NCI-H748 (cell line): ENCODE data around the gene SOAT2.
A peak's percentile ranks its signal among the peaks of the same experiment; 100 is the strongest.
"Not testable (repeated sequence)": the region's sequence is repeated elsewhere in the genome, so short reads cannot be mapped to it uniquely, and the experiment has no call there.

Experiments
- DNase-seq: peaks from one replicate; lab custom pipeline; 2025; ENCODE audit not compliant: unreplicated experiment; lab: John Stamatoyannopoulos, UW

The SOAT2 gene

DNA sequence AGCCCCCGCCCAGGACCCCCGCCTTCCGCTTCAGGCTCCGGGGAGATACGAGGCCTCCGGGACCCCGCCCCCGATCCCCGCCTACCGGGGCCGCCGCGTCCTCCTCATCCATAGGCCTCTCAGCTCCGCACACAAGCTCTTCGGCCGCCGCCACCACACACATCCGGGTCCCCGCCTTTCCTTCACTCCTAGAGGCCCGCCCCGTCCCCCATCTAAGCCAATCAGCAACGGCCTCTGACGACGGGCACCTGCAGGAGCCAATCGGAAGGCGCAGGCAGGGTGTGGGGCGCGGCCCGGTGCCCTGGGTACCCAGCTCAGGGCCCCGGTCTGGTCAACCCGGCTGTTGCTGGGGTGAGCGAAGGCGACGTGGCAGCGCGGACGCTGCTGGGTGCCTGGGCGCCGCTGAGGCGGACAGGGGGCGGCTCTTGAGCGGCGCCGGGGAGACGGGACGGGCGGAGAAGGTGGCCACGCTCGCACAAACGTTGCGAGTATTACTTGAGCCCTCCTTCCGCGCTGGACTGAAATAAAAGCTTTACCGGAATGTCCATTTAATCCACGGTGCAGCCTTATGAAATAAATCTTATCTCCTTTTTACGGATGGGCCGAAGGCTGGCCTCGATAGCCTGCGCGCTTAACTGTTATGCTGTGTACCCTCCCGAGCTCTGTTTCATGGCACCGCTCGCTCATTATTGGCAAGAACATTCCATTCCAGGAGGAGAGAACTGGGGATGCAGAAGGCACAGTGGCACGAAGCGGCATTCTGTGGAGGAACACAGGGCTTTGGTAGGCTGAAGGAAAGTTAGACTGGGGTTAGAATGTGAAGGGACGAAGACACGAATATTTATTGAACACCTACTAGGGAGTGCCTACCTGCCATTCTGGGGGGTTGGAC lies 23.8 kb upstream of the SOAT2 start, which contains the start of gene SPRYD3:
TSS of gene SPRYD3 (minus strand) at position 165 of the 892 bp plus-strand sequence. CDS start at position 108, 57 bp downstream.
- peak; percentile 96 for DNase-seq

DNA sequence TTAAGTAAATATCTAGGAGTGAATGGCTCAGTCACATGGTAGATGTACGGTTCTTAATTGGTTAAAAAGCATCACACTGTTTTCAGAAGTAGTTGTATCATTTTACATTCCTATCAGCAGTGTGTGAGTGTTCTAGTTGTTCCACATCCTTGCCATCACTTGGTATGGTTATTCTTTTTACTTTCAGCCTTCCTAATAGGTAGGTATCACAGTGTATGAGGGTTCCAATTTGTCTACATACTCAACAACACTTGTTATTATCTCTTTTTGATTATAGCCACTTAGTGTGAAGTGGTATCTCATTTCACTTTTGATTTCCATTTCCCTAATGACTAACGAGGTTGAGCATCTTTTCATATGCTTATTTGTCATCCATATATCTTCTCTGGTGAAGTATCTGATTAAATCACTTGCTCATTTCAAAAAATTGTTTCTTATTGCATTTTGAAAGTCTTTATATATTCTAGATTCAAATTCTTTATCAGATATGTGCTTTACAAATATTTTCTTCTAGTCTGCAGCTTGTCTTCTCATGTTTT lies 20.6 kb upstream of the SOAT2 start:
- DNase-seq: peak; percentile 16

DNA sequence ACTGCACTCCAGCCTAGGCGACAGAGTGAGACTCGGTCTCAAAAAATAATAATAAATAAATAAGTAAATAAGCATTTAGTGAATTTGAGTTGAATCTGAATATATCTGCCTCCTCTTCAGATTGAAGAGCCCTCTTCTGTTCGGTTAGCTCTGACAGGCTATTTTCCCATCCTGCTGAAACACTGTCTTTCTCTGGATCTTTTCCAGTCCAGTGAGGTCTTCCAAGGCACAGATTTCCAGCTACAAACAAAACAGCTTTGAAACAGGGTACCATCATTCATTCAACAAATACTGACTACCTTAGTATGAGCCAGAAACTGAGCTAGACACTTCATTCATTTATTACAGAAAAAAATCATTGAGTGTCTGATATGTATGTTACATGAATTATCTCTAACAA lies 16.9 kb upstream of the SOAT2 start:
- DNase-seq: no peak

DNA sequence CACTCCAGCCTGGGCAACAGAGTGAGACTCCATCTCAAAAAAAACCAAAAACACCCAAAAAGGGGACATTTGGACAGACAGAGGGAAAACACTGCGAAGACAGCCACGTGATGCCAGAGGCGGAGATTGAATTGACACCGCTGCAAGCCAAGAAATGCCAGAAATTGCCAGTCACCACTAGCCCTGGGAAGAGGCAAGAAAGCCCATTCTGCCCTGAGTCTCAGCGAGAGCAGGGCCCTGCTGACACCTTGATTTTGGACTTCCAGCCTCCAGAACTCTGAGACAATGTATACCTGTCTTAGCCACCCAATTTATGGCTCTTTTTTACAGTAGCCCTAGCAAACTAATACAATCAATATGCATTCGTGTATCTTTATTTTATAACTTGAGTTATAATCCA lies 13.2 kb upstream of the SOAT2 start:
- no peak for DNase-seq

DNA sequence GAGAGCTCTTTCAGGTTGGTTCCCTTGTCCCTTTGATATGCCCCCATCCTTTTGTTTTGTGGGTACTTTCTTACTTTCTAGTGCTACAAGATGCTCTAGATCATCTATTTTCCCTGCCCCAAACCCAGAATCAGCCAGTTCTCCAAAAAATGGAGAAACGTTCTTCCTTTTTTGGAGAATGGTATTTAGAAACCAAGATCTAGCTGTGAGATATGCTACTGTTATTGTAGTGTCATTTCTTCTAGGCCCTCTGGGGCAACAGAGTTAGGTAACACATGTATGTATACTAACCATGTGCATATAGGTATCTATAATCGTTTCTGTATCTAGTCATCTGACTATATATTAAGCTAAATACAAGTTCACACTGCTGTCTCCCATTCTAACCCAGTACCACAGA lies 12.7 kb upstream of the SOAT2 start:
- DNase-seq: no peak

DNA sequence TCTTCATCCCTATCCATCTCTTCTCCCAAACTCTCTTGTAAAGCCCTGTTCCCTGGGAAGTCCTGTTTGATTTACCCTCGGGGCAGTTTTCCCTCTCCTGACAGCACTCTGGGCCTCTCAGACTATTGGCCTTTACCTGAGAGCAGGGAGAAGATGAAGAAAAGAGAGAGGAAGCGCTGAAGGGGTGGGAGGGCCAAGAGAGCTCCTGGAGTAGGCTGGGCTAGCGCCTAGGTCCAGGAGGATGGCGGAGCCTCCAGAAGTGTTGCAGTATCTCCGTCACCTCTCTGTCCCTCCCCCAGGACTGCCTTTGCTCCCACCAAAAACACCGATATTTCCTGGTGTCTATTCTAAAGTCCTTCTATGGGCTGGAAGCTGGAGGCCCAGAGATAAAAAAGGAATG lies 11.5 kb upstream of the SOAT2 start:
- DNase-seq: no peak

GRCh38 chr12:53093777-53094393 lies 9.4 kb upstream of the SOAT2 start:
- DNase-seq: no peak

GRCh38 chr12:53094394-53094787 lies 8.9 kb upstream of the SOAT2 start:
- DNase-seq: no peak

DNA sequence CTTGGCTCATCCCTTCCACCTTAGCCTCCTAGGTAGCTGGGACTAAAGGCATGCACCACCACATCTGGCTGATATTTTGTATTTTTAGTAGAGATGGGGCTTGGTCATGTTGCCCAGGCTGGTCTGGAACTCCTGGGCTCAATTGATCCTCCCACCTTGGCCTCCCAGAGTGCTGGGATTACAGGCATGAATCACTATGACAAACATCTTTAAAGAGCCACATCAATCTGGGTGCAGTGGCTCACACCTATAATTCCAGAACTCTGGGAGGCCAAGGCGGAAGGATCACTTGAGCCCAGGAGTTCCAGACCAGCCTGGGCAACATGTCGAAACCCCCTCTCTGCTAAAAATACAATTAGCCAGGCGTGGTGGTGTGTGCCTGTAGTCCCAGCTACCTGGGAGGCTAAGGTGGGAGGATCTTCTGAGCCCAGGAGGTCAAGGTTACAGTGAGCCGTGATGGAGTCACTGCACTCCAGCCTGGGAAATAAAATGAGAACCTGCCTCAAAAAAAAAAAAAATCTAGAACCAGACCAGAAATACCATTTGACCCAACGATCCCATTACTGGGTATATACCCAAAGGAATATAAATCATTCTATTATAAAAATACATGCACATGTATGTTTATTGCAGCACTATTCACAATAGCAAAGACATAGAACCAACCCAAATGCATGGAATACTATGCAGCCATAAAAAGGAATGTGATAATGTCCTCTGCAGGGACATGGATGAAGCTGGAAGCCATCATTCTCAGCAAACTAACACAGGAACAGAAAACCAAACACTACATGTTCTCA lies 8.3 kb upstream of the SOAT2 start:
- DNase-seq: not testable (repeated sequence)

DNA sequence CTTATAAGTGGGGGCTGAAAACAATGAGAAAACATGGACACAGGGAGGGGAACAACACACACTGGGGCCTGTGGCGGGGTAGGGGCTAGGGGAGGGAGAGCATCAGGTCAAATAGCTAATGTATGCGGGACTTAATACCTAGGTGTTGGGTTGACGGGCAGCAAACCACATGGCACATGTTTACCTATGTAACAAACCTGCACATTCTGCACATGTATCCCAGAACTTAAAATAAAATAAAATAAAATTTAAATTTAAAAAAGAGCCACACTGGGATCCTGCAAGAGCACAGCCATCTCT lies 7.7 kb upstream of the SOAT2 start:
- DNase-seq: not testable (repeated sequence)

DNA sequence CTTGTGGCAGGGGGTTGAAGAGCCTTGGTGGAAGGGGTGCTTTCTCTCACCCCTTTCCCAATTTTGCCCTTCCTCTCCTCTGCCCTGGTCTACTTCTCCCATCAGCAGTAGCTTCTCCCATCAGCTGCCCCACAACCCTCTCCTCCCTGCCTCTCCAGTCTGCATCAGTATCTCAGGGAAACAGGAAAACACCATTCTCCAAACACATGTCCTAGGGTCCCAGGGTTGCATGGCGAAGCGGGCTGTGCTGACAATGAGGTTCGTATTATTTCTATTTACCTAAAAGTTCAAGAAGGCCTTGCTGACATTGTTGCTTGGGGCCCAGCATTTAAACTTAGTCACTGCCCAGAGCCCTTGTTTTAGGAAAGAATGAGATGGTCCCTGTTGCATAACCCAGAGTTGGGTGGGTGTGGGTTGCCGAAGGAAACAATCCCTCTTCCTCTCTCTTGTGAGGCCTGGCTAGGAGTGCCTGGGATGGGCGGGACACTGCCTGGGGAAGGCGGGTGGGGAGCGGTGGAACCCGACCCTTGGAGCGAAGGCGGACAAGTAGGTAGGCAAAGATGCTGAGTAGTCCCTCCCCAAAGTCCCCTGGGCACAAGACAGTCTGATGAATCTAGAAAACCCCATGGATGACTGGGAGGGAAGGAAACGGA lies 7.1 kb upstream of the SOAT2 start:
- no peak for DNase-seq

DNA sequence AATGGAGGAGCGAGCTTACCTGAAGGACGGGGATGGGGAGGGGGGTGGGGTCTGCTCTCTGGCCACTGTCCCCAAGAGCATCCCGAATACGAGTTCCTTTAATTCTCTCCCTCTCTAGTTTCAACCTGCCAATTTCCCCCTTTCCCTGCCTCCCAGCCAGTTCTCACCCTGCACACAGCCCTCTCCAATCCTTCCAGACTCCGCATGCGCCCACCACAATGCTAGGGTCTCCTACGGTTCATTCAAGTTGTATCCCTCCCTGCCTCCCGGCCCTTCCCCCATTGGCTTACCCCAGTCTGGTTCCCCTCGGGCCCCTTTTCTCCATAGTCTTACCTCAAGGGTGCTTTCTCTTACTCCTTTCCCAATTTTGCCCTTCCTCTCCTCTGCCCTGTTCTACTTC lies 6.5 kb upstream of the SOAT2 start:
- no peak for DNase-seq

- DNase-seq: peak; percentile 55
These were observed 6.1 kb upstream of the SOAT2 start for GRCh38 chr12:53097207-53097563.

- DNase-seq: peak; percentile 76
These were observed 5.5 kb upstream of the SOAT2 start, which contains the start of gene IGFBP6 for GRCh38 chr12:53097564-53098353. IGFBP6 (plus strand) TSS chr12:53097667; CDS start chr12:53097718, 51 bp downstream.

DNA sequence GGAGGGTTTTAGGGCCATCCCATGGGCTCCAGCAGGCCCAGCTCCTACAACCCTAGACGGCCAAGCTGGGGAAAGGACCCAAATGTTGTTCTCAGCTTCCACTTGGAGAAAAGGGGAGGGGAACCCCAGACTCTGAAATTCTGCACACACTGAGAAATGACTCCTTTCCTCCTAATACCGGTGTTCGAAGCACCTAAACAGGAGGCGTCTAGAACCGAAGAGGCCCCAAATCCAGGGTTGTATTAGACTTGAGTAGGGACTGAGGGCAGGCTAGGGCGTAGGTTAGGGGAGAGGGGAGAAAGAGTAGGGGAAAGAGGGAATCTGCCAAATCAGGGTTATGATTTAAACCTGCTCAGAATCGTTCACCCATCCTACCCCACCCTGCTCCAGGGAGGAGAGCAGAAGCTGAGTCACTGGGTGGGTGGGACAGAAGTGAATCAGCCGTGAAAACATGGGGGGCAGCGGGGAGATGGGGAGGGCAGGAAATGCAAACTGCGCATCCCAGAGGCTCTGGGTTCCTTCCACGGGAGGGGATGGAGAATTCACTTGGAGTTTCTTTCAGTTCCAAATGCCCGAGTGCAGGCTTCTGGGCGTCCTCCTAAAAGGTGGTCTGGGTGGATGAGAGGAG lies 4.8 kb upstream of the SOAT2 start:
- DNase-seq: no peak

GRCh38 chr12:53099071-53099882 lies 4.0 kb upstream of the SOAT2 start:
- peak; percentile 60 for DNase-seq

DNA sequence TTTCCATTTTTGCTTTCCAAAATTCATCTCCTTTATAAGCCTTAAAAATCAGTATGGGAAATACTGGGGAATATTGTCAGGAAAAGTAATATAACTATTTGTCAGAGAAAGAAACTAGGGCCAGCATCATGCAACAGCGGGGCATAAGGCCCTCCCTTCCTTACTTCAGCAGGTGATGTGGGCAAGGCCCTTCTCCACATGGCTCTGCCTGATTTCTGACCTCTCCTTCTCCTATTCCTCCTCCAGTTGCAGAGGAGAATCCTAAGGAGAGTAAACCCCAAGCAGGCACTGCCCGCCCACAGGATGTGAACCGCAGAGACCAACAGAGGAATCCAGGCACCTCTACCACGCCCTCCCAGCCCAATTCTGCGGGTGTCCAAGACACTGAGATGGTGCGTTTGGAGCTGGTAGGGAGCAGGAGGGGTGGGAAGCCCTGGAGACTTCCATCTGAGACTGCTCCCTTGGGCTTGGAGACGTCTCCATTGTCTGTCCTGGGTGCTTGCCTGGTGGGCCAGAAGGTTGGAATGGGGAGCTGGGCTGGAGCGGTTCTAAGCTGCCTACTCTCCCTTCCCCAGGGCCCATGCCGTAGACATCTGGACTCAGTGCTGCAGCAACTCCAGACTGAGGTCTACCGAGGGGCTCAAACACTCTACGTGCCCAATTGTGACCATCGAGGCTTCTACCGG lies 2.7 kb upstream of the SOAT2 start:
- DNase-seq: no peak

GRCh38 chr12:53101266-53101665 lies 2.0 kb upstream of the SOAT2 start:
- no peak for DNase-seq
